ENCODE results near the gene COPZ1. TPM values are rescaled to one million over a fixed set of nuclear protein-coding genes. Genes with fewer than 3 reads are reported as not detected.

The COPZ1 gene
- total RNA-seq, 1 donor, result 139 TPM

DNA sequence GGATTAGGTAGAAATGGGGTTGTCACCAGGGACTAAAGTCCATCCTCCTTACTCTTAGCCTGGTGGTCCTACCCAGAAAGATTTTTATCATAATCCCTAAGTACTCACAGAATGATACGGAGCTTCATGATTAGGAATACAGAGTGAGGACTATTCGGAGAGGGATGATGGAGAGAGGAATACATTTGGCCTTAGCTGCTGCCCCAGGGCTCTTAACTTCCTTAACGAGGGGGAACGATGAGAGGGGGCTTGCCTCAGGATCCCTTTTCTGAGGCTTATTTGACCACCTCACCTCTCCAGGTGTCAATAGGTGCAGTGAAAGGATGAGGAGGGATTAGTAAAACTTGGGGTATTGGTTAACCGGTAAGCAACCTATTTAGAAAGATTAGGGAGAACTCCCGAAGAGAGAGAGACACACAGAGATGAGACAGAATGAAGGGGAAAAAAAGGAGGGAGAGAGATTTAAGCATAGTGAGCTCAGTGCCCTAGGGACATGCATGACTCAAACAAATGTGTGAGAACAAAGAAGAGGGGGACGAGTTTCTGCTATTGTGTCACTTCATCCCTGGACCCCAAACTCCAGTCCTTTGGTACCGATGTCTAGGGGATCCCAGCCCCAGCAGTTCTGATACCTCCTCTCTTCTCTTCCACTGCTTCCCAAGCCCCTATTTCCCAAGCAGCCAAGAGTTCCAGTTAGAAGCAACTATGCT is 25.3 kb upstream of the COPZ1 start:
- no peak overlapping the region for H3K4me3 ChIP-seq (ENCODE audit: low read depth, low read length)
- no peak for TF ChIP-seq CTCF (IDR thresholded peaks at IDR 0.05; ENCODE audit: insufficient read depth, low read length)
- DNase-seq (ENCODE audit: low read depth), result peak; percentile 39

DNA sequence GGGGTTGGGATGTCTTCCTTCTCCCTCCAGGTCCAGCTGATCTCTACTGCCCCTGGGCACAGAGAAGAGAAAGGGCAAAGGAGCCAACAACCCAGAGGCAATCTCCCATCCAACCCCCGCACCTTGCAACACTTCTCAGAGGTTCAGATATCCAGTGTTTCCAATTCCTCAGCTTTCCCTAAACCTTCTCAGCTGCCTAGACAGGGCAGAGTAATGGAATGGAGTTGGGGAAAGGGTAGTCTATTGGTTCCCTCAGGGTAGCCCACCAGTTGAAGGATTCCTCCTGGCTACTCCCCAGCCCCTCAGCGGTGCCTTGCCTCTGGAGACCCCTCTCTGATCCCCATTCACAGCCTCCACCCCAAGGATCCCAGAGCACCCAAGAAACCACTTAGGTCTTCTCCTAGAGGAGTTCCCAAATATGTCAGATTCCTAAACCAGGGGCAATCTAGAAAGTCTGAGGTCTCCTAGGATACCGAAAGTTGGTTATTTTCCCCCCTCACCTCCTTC is 24.7 kb upstream of the COPZ1 start:
- no peak for DNase-seq (ENCODE audit: low read depth)
- TF ChIP-seq CTCF (IDR thresholded peaks at IDR 0.05; ENCODE audit: insufficient read depth, low read length), result no peak
- H3K4me3 ChIP-seq (ENCODE audit: low read depth, low read length), result peak overlapping the region; percentile 49

GRCh38 chr12:54300732-54301427 is 24.1 kb upstream of the COPZ1 start, which contains the start of gene NFE2:
TSS of gene NFE2 (minus strand) at chr12:54301015. CDS start at chr12:54295248, 5,767 bp downstream.
- peak within 1 kb of the TSS; percentile 49 for H3K4me3 ChIP-seq (ENCODE audit: low read depth, low read length)
- peak; percentile 65 for DNase-seq (ENCODE audit: low read depth)

DNA sequence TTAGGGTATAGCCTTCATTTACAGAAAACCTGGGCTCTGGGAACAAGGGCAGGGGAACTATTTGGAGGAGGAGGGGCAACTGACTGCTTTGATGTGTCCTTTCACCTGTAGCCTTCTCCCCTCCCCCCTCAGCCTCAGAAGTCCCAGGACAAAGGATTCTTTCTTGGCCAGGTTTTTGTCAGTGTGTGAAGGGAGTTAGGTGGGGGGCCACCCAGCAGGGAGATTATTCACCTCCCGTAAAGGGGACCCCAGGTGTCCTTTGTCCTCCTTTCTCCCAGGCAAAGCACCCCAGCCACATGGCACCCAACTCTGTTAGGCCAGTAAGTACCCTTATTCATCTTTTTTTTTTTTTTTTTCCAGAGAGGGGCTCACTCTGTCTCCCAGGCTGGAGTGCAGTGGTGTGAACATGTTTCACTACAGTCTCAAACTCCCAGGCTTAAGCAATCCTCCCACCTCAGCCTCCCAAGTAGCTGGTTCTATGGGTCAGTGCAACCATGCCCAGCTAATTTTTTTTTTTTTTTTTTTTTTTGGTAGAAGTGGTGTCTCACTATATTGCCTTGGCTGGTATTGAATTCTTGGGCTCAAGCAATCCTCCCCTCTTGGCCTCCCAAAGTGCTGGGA is 23.4 kb upstream of the COPZ1 start:
- H3K4me3 ChIP-seq (ENCODE audit: low read depth, low read length), result no peak overlapping the region
- TF ChIP-seq CTCF (IDR thresholded peaks at IDR 0.05; ENCODE audit: insufficient read depth, low read length), result no peak
- DNase-seq (ENCODE audit: low read depth), result no peak

More at GRCh38 chr12:54300732-54301427, 24.1 kb upstream of the COPZ1 start, which contains the start of gene NFE2:
- peak; percentile 38 for TF ChIP-seq CTCF (IDR thresholded peaks at IDR 0.05; ENCODE audit: insufficient read depth, low read length)

DNA sequence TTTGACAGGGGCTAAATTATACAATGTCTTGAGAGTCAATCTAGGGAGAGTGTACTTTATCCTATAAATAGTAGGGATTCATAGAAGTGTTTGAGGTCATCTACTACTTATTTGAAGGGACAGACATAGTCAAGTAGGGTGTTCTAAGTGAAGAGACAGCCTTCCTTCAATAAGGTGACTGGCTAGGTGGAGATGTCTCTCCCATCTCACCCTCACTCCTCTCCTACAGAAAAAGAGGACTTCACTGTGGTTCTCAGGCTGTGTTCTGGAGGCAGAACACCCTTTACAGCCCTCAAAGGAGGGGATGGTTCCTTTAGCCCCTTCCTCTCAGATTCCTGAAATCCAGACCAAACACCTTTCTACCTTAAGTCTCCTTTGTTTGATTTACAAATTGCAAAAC is 21.3 kb upstream of the COPZ1 start:
- no peak for TF ChIP-seq CTCF (IDR thresholded peaks at IDR 0.05; ENCODE audit: insufficient read depth, low read length)
- no peak overlapping the region for H3K4me3 ChIP-seq (ENCODE audit: low read depth, low read length)
- no peak for DNase-seq (ENCODE audit: low read depth)

DNA sequence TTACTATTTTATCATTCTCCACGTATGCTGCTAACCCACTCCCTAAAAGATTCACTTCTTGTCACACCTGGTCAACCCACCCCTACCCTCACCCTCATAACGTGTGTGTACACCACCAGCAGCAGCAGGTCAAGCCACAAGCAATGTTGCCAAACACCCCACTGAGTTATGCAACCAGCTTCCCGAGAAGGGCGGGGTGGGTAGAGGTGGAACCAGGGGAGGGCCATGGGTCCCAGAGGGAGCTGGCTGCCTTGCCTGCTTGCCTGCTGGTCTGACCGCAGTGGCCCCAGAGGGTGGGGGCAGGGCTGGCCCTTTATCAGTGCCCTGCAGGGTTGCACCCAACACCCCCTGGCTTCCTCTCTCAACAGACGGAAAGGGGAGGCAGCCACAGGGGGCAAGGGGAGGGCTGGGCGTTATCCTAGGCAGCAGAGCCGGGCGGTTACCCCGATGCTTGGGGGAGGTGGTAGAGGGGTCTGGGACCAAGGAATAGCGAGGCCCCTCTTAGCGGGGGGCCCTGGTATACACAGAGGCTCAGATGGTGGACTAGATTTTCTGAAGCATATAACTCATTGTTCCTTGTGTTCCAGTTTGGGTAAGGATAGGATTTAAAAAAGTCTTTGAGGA is 20.6 kb upstream of the COPZ1 start:
- TF ChIP-seq CTCF (IDR thresholded peaks at IDR 0.05; ENCODE audit: insufficient read depth, low read length), result no peak
- H3K4me3 ChIP-seq (ENCODE audit: low read depth, low read length), result no peak overlapping the region
- peak; percentile 68 for DNase-seq (ENCODE audit: low read depth)

All from fibroblast of the aortic adventitia (primary cell).